AG04449 (cell line): ENCODE results near the gene DNAJC4.

Experiments used
- CTCF ChIA-PET: fragments of 350-600 bp; formaldehyde crosslinking; extraction: SDS; loops from one replicate; lab custom pipeline; 2021; ENCODE audit warnings: antibody characterized with exemption; lab: Yijun Ruan, JAX
- POLR2A ChIA-PET: fragments of 400-600, 350-600 bp; formaldehyde crosslinking; extraction: SDS; loops from one replicate; lab custom pipeline; 2020; ENCODE audit warnings: antibody characterized with exemption, inconsistent platforms; lab: Yijun Ruan, JAX
- DNase-seq: peaks from one replicate; pipeline ENCODE4 v3.0.0-alpha.2; 2010; ENCODE audit warnings: low read depth, low spot score
- H3K4me3 ChIP-seq: 2 replicates; pipeline ENCODE4 v1.5.1; 2011; ENCODE audit warnings: low read depth, mild to moderate bottlenecking, control low read depth, low read length
- TF ChIP-seq, protein P1 (sequence below): IDR thresholded peaks from one replicate; pipeline ENCODE4 v1.5.1; 2011; ENCODE audit warnings: mild to moderate bottlenecking, moderate library complexity, low read length, control low read depth, inconsistent platforms; ENCODE audit not compliant: insufficient read depth; ENCODE audit errors: missing control alignments

The DNAJC4 gene

DNA sequence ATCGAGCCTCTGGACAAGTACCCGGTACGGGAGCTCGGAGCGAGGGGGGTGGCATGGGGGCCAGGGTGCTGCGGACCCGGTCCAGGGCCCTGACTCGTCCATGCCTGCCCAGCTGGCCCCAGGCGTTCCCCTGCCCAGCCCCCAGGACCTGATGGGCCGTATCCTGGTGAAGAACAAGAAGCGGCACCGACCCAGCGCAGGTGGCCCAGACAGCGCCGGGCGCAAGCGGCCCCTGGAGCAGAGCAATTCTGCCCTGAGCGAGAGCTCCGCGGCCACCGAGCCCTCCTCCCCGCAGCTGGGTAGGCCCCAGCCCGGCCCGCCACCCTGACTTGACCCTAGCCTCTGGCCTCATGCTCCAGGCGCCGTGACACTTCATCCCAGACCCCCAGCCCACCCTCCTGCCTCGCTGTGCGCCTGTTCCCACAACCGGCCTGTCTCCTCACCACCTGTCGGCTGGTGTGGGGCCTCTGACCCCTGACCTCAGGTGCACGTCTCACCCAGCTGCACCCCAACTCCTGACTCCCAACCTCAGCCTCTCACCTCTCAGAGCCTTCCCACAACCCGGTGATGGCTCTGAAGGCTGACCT is 28.7 kb downstream of the DNAJC4 start:
- TF ChIP-seq, protein P1, sequence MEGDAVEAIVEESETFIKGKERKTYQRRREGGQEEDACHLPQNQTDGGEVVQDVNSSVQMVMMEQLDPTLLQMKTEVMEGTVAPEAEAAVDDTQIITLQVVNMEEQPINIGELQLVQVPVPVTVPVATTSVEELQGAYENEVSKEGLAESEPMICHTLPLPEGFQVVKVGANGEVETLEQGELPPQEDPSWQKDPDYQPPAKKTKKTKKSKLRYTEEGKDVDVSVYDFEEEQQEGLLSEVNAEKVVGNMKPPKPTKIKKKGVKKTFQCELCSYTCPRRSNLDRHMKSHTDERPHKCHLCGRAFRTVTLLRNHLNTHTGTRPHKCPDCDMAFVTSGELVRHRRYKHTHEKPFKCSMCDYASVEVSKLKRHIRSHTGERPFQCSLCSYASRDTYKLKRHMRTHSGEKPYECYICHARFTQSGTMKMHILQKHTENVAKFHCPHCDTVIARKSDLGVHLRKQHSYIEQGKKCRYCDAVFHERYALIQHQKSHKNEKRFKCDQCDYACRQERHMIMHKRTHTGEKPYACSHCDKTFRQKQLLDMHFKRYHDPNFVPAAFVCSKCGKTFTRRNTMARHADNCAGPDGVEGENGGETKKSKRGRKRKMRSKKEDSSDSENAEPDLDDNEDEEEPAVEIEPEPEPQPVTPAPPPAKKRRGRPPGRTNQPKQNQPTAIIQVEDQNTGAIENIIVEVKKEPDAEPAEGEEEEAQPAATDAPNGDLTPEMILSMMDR = no peak
- no peak overlapping the region for H3K4me3 ChIP-seq
- CTCF ChIA-PET = interaction anchor here (0.8 to 15.2 kb wide), 4 partner anchors 9 to 55 kb away, joined by 3 to 224 read pairs (median 9); partner anchors contain the start of genes PLCB3 and PPP1R14B
- no peak for DNase-seq
- POLR2A ChIA-PET = interaction anchor here (1.0 to 2.6 kb wide), 2 partner anchors 9 to 12 kb away, joined by 5 to 12 read pairs; no protein-coding TSS in a partner anchor

DNA sequence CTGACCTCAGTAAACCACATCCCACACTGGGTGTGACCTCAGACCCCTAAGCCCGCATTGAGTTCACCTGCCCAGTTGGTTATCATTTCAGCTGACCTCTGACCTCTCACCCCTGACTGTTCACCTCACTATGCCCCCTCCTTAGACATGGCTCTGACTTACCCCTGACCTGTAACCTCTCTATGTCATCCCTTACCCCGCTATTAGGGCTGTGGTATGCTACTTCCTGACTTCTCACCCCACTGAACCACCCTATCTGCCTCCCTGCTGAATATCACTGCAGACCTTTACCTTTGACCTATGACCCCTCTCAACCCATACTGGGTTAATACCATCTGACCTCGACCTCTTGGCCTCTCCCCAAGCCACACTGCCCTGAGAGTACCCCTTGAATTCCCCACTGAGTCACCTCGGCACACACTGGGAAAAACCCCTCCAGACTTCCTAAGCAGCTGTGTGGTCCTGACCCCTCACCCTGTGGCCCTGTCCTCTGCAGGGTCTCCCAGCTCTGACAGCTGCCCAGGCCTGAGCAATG is 29.3 kb downstream of the DNAJC4 start:
- no peak for DNase-seq
- TF ChIP-seq, protein P1 = no peak
- ChIA-PET CTCF (interaction anchor here (2.3 to 15.2 kb wide), 2 partner anchors 11 to 43 kb away, joined by 12 to 224 read pairs; partner anchors contain the start of genes PLCB3 and PPP1R14B), POLR2A (interaction anchor here (2.6 kb wide), 1 partner anchor 8 kb away, joined by 12 read pairs; no protein-coding TSS in a partner anchor)
- H3K4me3 ChIP-seq = no peak overlapping the region

DNA sequence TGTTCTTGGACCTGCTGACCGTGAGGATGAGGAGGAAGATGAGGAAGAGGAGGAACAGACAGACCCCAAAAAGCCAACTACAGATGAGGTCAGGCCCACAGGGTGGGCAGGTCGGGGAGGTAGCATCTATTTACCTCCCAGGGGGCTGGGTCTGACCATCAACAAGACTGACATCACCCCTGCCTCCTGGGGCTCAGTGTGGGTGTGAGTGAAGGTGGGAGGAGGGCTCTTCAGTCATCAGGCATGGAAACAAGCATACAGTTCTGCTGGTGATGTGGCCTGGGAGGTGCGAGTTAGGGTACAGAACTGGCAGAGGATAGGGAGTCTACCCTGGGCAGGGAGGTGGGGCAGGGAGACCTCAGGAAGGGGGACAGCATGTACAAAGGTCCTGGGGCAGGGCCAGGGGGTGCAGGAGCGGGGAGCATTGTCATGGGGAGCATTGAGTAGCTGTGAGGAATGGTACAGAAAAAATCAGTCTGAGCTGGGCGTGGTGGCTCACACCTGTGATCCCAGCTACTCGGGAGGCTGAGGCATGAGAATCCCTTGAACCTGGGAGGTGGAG is 29.9 kb downstream of the DNAJC4 start:
- DNase-seq = no peak
- no peak overlapping the region for H3K4me3 ChIP-seq
- CTCF ChIA-PET = interaction anchor here (15.2 kb wide), 1 partner anchor 12 kb away, joined by 224 read pairs; the partner anchor contains the start of genes PLCB3 and PPP1R14B
- TF ChIP-seq, protein P1 = no peak
- POLR2A ChIA-PET = no interaction called here

DNA sequence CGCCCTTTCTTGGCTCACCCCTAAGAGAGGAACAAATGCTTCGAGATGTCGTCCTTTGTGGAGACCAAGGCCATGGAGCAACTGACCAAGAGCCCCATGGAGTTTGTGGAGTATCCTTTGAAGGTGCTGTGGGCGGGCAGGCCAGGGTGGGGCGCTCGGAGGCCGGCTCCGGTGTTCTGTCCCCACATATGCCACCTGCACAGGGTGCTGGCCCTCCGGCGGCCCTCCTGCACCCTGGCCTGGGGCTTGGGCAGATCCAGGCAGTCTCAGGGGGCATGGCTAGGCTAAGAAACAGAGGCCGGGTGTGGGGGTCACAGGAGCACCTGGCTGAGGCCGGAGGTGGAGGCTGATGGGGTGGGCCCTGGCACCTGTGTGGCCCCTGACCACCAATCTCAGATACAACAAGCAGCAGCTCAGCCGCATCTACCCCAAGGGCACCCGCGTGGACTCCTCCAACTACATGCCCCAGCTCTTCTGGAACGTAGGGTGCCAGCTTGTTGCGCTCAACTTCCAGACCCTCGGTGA is 31.3 kb downstream of the DNAJC4 start:
- TF ChIP-seq, protein P1 = no peak
- H3K4me3 ChIP-seq = no peak overlapping the region
- DNase-seq = no peak
- CTCF ChIA-PET = interaction anchor here (15.2 kb wide), 1 partner anchor 13 kb away, joined by 224 read pairs; the partner anchor contains the start of genes PLCB3 and PPP1R14B
- POLR2A ChIA-PET = interaction anchor here (1.3 kb wide), 1 partner anchor 9 kb away, joined by 5 read pairs; no protein-coding TSS in a partner anchor

DNA sequence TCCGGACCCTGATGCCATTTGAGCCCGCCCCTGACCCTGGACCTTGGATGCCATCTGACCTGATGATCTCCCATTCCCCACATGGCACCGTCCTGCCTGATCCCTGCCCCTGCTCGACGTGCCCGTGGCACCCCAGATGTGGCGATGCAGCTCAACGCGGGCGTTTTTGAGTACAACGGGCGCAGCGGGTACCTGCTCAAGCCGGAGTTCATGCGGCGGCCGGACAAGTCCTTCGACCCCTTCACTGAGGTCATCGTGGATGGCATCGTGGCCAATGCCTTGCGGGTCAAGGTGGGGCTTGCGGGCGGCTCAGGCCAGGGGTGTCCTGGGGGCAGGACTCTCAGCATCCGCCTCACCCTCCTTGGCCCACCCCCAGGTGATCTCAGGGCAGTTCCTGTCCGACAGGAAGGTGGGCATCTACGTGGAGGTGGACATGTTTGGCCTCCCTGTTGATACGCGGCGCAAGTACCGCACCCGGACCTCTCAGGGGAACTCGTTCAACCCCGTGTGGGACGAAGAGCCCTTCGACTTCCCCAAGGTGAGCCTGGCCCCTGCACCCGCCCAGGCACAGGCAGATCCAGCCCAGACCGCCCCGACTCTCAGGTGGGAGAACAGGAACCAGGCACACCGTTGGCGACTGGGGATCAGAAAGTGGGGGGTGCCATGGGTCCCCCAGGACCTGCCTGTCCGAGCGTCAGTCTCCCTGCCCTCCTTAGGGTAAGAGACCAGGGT is 32.1 kb downstream of the DNAJC4 start:
- ChIA-PET POLR2A (interaction anchor here (0.6 to 3.2 kb wide), 4 partner anchors 10 to 77 kb away, joined by 3 to 15 read pairs (median 4); partner anchors contain the start of gene PLCB3), CTCF (interaction anchor here (0.9 to 15.2 kb wide), 3 partner anchors 14 to 39 kb away, joined by 3 to 224 read pairs (median 4); partner anchors contain the start of genes NUDT22, PLCB3, PPP1R14B and TRPT1)
- DNase-seq = no peak
- TF ChIP-seq, protein P1 = no peak
- no peak overlapping the region for H3K4me3 ChIP-seq
